Stimulated activated CD4-positive, alpha-beta T cell treated with anti-CD3 and anti-CD28 coated beads, TNF-alpha, amount 100 ng/mL, for 1 hour (primary cell): ENCODE data around the gene ZNF106.

ENCODE experiments used
- DNase-seq, 3 donors: peaks; one replicate each; pipeline ENCODE4 v3.0.0-alpha.2; 2020; ENCODE audit warnings: low read depth in 3 of 3, low spot score in 1 of 3

The ZNF106 gene

GRCh38 chr15:42409011-42409410, 81.9 kb downstream of the ZNF106 start:
- DNase-seq: no peak

DNA sequence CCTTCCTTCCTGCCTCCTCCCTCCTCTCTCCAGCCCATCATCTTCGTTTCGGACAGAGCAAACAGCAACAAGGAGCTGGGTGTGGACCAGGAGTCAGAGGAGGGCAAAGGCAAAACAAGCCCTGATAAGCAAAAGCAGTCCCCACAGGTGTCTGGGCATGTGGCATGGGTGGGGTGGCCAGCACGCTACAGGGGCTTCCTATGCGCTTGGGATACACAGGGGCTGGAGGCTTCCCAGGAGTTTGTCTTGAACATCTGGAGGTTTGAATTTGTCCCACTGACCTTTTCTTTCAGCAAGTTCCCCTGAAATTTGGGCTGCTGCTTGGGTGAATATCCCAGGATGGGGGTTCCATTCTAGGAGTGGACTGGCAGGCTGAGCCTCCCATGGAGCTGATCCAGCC, 82.8 kb downstream of the ZNF106 start:
- no peak for DNase-seq

GRCh38 chr15:42405863-42406482, 85.0 kb downstream of the ZNF106 start:
- no peak for DNase-seq

DNA sequence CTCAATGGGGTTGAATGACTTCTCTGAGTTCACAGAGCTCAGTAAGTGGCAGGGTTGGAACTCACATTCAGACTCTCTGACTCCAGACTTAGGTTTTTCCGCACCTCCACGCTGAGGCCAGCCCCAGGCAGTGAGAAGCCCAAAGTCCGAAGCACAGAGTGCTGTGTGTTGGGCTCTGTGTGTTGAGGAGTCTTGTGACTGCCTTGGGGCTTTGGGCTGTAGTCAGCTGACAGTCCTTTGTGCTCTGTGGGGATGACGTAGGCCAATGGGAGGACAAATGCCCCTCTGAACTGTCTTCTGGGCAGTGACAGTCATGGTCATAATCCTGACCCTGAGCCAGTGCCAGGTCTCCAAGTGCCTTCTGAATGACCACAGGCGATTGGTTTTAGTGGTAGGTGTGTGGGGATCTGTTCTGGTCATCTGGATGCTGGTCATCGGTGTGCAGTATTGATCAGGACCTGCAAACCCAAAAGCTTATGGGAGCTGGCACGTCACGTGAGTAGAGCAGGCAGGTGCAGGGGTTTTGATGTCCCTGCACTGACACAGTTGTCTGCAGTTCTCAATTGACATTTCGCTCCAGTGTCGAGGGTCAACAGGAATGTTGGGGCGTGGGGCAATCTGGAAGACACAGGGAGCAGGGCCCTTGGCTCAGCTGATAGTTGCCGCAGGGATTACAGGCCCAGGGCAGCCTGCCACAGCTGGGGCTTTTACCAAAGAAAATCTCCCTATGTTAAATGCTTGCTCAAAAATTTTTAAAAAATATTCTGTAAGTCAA, 86.3 kb downstream of the ZNF106 start:
- DNase-seq: no peak

DNA sequence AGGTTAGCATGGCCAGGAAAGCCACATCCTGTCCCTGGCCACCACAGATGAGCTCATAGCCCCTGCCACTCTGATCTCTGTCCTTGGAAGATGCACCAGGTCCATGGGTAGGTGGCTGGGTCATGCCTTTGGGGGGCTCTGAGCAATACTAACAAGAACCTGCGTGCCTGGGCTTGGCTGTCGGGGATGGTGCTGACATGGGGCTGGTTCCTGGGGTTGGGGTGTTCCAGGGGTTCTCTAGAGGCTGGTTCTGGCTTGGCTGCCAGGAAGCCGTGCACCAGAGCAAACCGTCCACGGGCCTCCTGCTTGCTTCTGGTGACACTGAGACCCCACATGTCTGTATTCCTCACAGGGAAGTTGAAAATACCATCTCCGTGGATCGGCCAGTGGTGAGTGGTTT, 87.6 kb downstream of the ZNF106 start:
- DNase-seq: no peak

- DNase-seq: no peak
Measured at GRCh38 chr15:42402455-42403205, 88.3 kb downstream of the ZNF106 start.

DNA sequence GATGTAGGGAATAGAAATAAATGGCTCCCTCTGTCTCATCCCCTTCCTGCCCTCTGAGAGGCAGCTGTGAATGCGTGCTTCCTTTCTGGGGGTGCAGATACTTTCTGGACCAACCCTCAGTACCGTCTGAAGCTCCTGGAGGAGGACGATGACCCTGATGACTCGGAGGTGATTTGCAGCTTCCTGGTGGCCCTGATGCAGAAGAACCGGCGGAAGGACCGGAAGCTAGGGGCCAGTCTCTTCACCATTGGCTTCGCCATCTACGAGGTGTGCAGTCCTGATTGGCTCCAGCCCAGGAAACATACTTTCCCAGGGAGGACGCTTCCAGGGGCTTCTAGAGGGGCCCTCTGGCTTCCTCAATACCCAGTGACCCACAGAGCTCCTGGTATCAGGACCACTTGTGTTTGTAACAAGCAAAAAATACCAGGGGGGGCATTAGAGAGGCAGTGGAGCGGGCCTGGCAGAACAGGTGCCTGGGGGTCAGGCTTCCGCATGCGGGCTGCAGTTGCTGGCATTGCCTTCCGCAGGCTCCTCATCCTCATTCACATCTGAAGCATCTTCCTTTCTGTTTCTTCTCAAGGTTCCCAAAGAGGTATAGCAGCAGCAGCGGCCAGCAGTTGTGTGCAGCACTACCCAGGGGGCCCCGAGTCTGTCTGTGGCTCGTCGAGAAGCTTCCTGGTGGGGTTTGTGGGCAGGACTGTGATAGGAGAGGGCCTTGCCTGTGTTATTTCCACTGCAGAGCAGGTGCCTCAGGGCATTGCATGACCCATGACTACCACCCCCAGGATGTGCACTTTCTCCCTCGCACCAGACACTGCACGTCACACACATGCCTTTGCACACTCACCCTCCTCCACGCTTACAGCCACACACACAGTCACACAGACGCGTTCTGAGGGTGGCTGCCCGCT, 89.1 kb downstream of the ZNF106 start:
- DNase-seq: no peak

GRCh38 chr15:42395838-42396237, 95.1 kb downstream of the ZNF106 start:
- DNase-seq: no peak

- DNase-seq: no peak
Measured at GRCh38 chr15:42394106-42394505, 96.8 kb downstream of the ZNF106 start.

GRCh38 chr15:42392309-42393024, 98.5 kb downstream of the ZNF106 start:
- DNase-seq: no peak

GRCh38 chr15:42387603-42388002, 103.3 kb downstream of the ZNF106 start:
- no peak for DNase-seq

- no peak for DNase-seq
Measured at GRCh38 chr15:42385980-42386700, 104.8 kb downstream of the ZNF106 start.

- DNase-seq: no peak
Measured at GRCh38 chr15:42385206-42385979, 105.5 kb downstream of the ZNF106 start.

DNA sequence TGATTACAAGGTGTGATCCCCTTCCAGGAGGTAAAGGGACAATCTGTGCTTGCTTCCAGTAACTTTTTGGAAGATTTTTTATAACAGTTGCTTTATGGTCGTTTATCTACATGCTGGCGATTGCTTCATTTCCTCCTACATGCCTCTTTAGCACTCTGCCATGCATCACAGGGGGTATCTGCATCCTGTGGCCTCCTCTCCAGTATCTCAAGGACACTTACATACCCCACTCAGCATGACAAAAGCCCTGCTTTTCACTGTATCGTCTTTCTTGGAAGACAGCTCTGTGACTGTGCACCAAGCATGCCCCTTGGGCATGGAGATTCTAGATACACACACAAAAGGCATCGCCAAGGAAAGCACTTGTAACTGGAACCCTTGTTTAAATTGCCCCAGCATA, 106.3 kb downstream of the ZNF106 start:
- no peak for DNase-seq

GRCh38 chr15:42378011-42378410, 112.9 kb downstream of the ZNF106 start:
- no peak for DNase-seq

- no peak for DNase-seq
Measured at GRCh38 chr15:42375941-42376340, 115.0 kb downstream of the ZNF106 start.

GRCh38 chr15:42375252-42375651, 115.7 kb downstream of the ZNF106 start:
- no peak for DNase-seq

DNA sequence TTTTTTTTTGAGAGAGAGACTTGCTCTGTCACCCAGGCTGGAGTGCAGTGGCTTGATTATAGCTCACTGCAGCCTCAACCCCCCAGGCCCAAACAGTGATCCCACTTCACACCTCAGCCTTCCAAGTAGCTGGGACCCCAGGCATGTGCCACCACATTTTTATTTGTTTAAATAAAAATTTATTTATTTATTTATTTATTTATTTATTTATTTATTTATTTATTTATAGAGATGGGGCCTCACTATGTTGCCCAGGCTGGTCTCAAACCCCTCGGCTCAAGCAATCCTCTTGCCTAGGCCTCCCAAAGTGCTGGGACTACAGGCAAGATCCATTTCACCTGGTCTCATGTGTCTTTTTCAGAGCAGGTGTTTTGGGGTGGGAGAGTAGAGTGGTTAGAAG, 116.1 kb downstream of the ZNF106 start:
- DNase-seq: no peak

DNA sequence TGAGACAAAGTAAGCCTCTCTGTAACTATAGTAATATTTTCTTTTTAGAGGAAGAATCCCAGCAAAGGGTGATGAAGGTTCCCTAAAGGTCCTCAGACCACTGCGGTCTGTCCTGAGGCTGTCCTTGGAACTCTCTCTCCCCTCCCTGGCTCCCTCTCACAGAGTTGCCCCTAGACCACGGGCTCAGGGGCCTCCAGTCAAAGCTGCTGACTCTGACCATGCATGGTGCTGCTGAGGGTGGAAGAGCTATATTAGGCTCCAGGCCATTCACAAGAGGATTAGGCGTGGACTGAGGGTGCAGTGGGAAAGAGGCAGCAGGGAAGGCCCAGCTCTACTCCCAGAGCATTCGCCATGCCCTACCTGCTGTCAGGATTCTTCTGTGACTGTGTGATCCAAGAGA, 117.0 kb downstream of the ZNF106 start:
- DNase-seq: no peak
